HG03108 (cell line): Measurements from ENCODE around the gene ESRRB.

Experiments used
- ATAC-seq: cut with Tn5 transposase; IDR thresholded peaks from one replicate; pipeline ENCODE4 v1.9.1; 2021; ENCODE audit warnings: moderate library complexity; ENCODE audit not compliant: unreplicated experiment

Gene ESRRB

GRCh38 chr14:76439237-76439775 lies 63.4 kb downstream of the ESRRB start:
- ATAC-seq = no peak

- no peak for ATAC-seq
Measured at GRCh38 chr14:76446486-76446885, 70.5 kb downstream of the ESRRB start.

- ATAC-seq = no peak
Measured at GRCh38 chr14:76446921-76447320, 71.0 kb downstream of the ESRRB start.

- no peak for ATAC-seq
Measured at GRCh38 chr14:76450476-76450875, 74.5 kb downstream of the ESRRB start.

- ATAC-seq = no peak
Measured at GRCh38 chr14:76456200-76456599, 80.3 kb downstream of the ESRRB start.

GRCh38 chr14:76456891-76457586 lies 81.1 kb downstream of the ESRRB start:
- no peak for ATAC-seq

GRCh38 chr14:76457841-76458240 lies 81.9 kb downstream of the ESRRB start:
- ATAC-seq = no peak

GRCh38 chr14:76461886-76462285 lies 85.9 kb downstream of the ESRRB start:
- no peak for ATAC-seq

GRCh38 chr14:76462330-76462729 lies 86.4 kb downstream of the ESRRB start:
- ATAC-seq = no peak

GRCh38 chr14:76463105-76463504 lies 87.2 kb downstream of the ESRRB start:
- no peak for ATAC-seq

- ATAC-seq = no peak
Measured at GRCh38 chr14:76464856-76465255, 88.9 kb downstream of the ESRRB start.

GRCh38 chr14:76465664-76466063 lies 89.7 kb downstream of the ESRRB start:
- no peak for ATAC-seq

GRCh38 chr14:76467711-76468155 lies 91.8 kb downstream of the ESRRB start:
- ATAC-seq = no peak

GRCh38 chr14:76472199-76472723 lies 96.3 kb downstream of the ESRRB start:
- ATAC-seq = no peak

GRCh38 chr14:76473481-76474263 lies 97.7 kb downstream of the ESRRB start:
- no peak for ATAC-seq

- ATAC-seq = no peak
Measured at GRCh38 chr14:76480426-76480825, 104.5 kb downstream of the ESRRB start.

GRCh38 chr14:76484355-76484754 lies 108.4 kb downstream of the ESRRB start:
- ATAC-seq = no peak

- no peak for ATAC-seq
Measured at GRCh38 chr14:76486251-76486743, 110.4 kb downstream of the ESRRB start.

- ATAC-seq = no peak
Measured at GRCh38 chr14:76488551-76488950, 112.6 kb downstream of the ESRRB start.

- no peak for ATAC-seq
Measured at GRCh38 chr14:76489667-76490066, 113.7 kb downstream of the ESRRB start.

- ATAC-seq = no peak
Measured at GRCh38 chr14:76490111-76490510, 114.2 kb downstream of the ESRRB start.

GRCh38 chr14:76490735-76491134 lies 114.8 kb downstream of the ESRRB start:
- ATAC-seq = no peak
